HepG2 (cell line): ENCODE results near the gene CNTRL. TPM values are rescaled to one million over a fixed set of nuclear protein-coding genes. Genes with fewer than 3 reads are reported as not detected.
A peak's percentile ranks its signal among the peaks of the same experiment; 100 is the strongest.

Experiments
- AHR ChIP-seq: IDR thresholded peaks from 2 replicates; pipeline ENCODE4 v1.6.1; 2018; ENCODE audit warnings: missing genetic modification reagents, missing compliant biosample characterization
- ARNT ChIP-seq: fragments of 450-650 bp; IDR thresholded peaks from 2 replicates; pipeline ENCODE4 v1.6.1; 2017
- CENPT ChIP-seq: sonication (generic); formaldehyde crosslinking; IDR thresholded peaks from 2 replicates; pipeline ENCODE4 v1.8.0; 2022; ENCODE audit warnings: low read depth, mild to moderate bottlenecking, moderate library complexity, missing genetic modification reagents
- FUBP1 ChIP-seq: sonication (generic); formaldehyde crosslinking; IDR thresholded peaks from 2 replicates; pipeline ENCODE4 v1.5.1; 2020; ENCODE audit warnings: missing genetic modification reagents, mild to moderate bottlenecking, borderline replicate concordance
- HMG20A ChIP-seq: IDR thresholded peaks from 2 replicates; pipeline ENCODE4 v1.6.1; 2016; ENCODE audit warnings: borderline replicate concordance
- KMT2A ChIP-seq: sonication (generic); formaldehyde crosslinking; IDR thresholded peaks from 2 replicates; pipeline ENCODE4 v1.4.0; 2020; ENCODE audit warnings: missing genetic modification reagents
- MED8 ChIP-seq: sonication (generic); formaldehyde crosslinking; IDR thresholded peaks from 2 replicates; pipeline ENCODE4 v1.8.1; 2023; ENCODE audit warnings: mild to moderate bottlenecking, missing genetic modification reagents; ENCODE audit not compliant: insufficient replicate concordance
- PHB2 ChIP-seq: fragments of 450-650 bp; IDR thresholded peaks from 2 replicates; pipeline ENCODE4 v1.6.1; 2018; ENCODE audit not compliant: partially characterized antibody
- TERF1 ChIP-seq: sonication (generic); formaldehyde crosslinking; IDR thresholded peaks from 2 replicates; pipeline ENCODE4 v1.8.0; 2022; ENCODE audit warnings: mild to moderate bottlenecking, missing genetic modification reagents, moderate library complexity
- TIGD3 ChIP-seq: sonication (generic); formaldehyde crosslinking; IDR thresholded peaks from 2 replicates; pipeline ENCODE4 v1.5.1; 2020; ENCODE audit warnings: mild to moderate bottlenecking, missing genetic modification reagents, borderline replicate concordance
- TOPORS ChIP-seq: sonication (generic); formaldehyde crosslinking; IDR thresholded peaks from 2 replicates; pipeline ENCODE4 v1.8.0; 2023; ENCODE audit warnings: mild to moderate bottlenecking, missing genetic modification reagents
- ZBTB38 ChIP-seq: sonication (generic); formaldehyde crosslinking; IDR thresholded peaks from 2 replicates; pipeline ENCODE4 v1.5.1; 2020; ENCODE audit warnings: mild to moderate bottlenecking, missing genetic modification reagents
- ZFP41 ChIP-seq: sonication (generic); formaldehyde crosslinking; IDR thresholded peaks from 2 replicates; pipeline ENCODE4 v1.4.0; 2020; ENCODE audit warnings: mild to moderate bottlenecking, missing genetic modification reagents, borderline replicate concordance
- ZNF224 ChIP-seq: sonication (generic); formaldehyde crosslinking; IDR thresholded peaks from 2 replicates; pipeline ENCODE4 v1.5.0; 2020; ENCODE audit warnings: mild to moderate bottlenecking, missing genetic modification reagents
- ZNF30 ChIP-seq: sonication (generic); formaldehyde crosslinking; IDR thresholded peaks from 2 replicates; pipeline ENCODE4 v1.5.0; 2020; ENCODE audit warnings: mild to moderate bottlenecking, missing genetic modification reagents
- ZNF367 ChIP-seq: sonication (generic); formaldehyde crosslinking; IDR thresholded peaks from 2 replicates; pipeline ENCODE4 v1.4.0; 2020; ENCODE audit warnings: missing genetic modification reagents, borderline replicate concordance
- ZNF546 ChIP-seq: sonication (generic); formaldehyde crosslinking; conservative IDR thresholded peaks from 2 replicates; pipeline ENCODE4 v1.8.1; 2023; ENCODE audit warnings: mild to moderate bottlenecking, missing genetic modification reagents
- ZNF570 ChIP-seq: sonication (generic); formaldehyde crosslinking; IDR thresholded peaks from 2 replicates; pipeline ENCODE4 v1.4.0; 2020; ENCODE audit warnings: mild to moderate bottlenecking, missing genetic modification reagents, borderline replicate concordance
- ZNF614 ChIP-seq: IDR thresholded peaks from 2 replicates; pipeline ENCODE4 v1.6.1; 2018; ENCODE audit warnings: missing biosample characterization, missing genetic modification reagents, inconsistent platforms, borderline replicate concordance
- ZNF777 ChIP-seq: sonication (generic); formaldehyde crosslinking; IDR thresholded peaks from 2 replicates; pipeline ENCODE4 v1.4.0; 2020; ENCODE audit warnings: missing genetic modification reagents
- ZNF878 ChIP-seq: sonication (generic); formaldehyde crosslinking; IDR thresholded peaks from 2 replicates; pipeline ENCODE4 v1.8.1; 2023; ENCODE audit warnings: mild to moderate bottlenecking, missing genetic modification reagents, moderate library complexity
- ZSCAN31 ChIP-seq: sonication (generic); formaldehyde crosslinking; IDR thresholded peaks from 2 replicates; pipeline ENCODE4 v1.5.0; 2020; ENCODE audit warnings: low read depth, mild to moderate bottlenecking, missing genetic modification reagents
- polyA plus RNA-seq, 8 experiments: library from polyadenylated mRNA; depleted of rRNA in 3 of 8; stranded (reverse) in 7 of 8; unstranded in 1 of 8; fragments of >200 nt; fragmentation: Illumina TruSeq in 4 of 8; extraction: Trizol in 4 of 8; gene quantifications; 2 replicates each; pipeline versions ENCODE4 v1.2.1 to v1.2.3, GENCODE V29; 2011 to 2016; ENCODE audit warnings: low read depth in 4 of 8, missing spikeins in 1 of 8, mixed read lengths in 1 of 8; ENCODE audit not compliant: insufficient read depth in 1 of 8
- total RNA-seq, 5 experiments: library from RNA; depleted of rRNA; stranded (reverse); fragments of >200 nt; fragmentation: Illumina TruSeq; extraction: Trizol; gene quantifications; 2 replicates each; pipeline ENCODE4 v1.2.3, GENCODE V29; 2016; ENCODE audit warnings: low read depth in 1 of 5
- TF ChIP-seq, protein P1 (sequence below): sonication (generic); formaldehyde crosslinking; IDR thresholded peaks from 2 replicates; pipeline ENCODE4 v1.4.0; 2020; ENCODE audit warnings: missing genetic modification reagents, borderline replicate concordance

Gene CNTRL
- total and polyA plus RNA-seq, 2 of the 13 experiments (the other 11 are each of a cell fraction or from before 2014, with no cell fraction given) = 7.5 to 11.8 TPM

- TF ChIP-seq ZNF367 (CRISPR knock-in tag) (peak; percentile 88), HMG20A (CRISPR knock-in tag) (peak; percentile 46; the same call in 1 of the 2 replicates), FUBP1 (no peak), TOPORS (CRISPR knock-in tag) (peak; percentile 77), ZNF546 (peak; percentile 67; the same call in 1 of the 2 replicates), ZNF878 (CRISPR knock-in tag) (peak; percentile 83; the same call in 1 of the 2 replicates), ZSCAN31 (CRISPR knock-in tag) (peak; percentile 97), CENPT (CRISPR knock-in tag) (peak; percentile 96; the same call in 1 of the 2 replicates), ZFP41 (peak; percentile 74), KMT2A (CRISPR knock-in tag) (peak; percentile 87; the same call in 1 of the 2 replicates), ZBTB38 (peak; percentile 69; the same call in 1 of the 2 replicates), ZNF570 (CRISPR knock-in tag) (peak; percentile 95), ZNF224 (CRISPR knock-in tag) (peak; percentile 98; the same call in 1 of the 2 replicates), TIGD3 (CRISPR knock-in tag) (peak; percentile 95; the same call in 1 of the 2 replicates), MED8 (CRISPR knock-in tag) (peak; percentile 80), TERF1 (CRISPR knock-in tag) (peak; percentile 97; the same call in 1 of the 2 replicates), PHB2 (no peak), ZNF777 (peak; percentile 76), AHR (peak; percentile 80), ZNF614 (CRISPR knock-in tag) (peak; percentile 56; the same call in 1 of the 2 replicates), ZNF30 (no peak; the same call in none of the 2 replicates), ARNT (no peak)
- TF ChIP-seq, protein P1, sequence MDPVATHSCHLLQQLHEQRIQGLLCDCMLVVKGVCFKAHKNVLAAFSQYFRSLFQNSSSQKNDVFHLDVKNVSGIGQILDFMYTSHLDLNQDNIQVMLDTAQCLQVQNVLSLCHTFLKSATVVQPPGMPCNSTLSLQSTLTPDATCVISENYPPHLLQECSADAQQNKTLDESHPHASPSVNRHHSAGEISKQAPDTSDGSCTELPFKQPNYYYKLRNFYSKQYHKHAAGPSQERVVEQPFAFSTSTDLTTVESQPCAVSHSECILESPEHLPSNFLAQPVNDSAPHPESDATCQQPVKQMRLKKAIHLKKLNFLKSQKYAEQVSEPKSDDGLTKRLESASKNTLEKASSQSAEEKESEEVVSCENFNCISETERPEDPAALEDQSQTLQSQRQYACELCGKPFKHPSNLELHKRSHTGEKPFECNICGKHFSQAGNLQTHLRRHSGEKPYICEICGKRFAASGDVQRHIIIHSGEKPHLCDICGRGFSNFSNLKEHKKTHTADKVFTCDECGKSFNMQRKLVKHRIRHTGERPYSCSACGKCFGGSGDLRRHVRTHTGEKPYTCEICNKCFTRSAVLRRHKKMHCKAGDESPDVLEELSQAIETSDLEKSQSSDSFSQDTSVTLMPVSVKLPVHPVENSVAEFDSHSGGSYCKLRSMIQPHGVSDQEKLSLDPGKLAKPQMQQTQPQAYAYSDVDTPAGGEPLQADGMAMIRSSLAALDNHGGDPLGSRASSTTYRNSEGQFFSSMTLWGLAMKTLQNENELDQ (CRISPR knock-in tag) = no peak
Observed at GRCh38 chr9:121074370-121075250, at the start of gene CNTRL (continued).
